Measurements from ENCODE around the gene PIMREG.

PIMREG gene

DNA sequence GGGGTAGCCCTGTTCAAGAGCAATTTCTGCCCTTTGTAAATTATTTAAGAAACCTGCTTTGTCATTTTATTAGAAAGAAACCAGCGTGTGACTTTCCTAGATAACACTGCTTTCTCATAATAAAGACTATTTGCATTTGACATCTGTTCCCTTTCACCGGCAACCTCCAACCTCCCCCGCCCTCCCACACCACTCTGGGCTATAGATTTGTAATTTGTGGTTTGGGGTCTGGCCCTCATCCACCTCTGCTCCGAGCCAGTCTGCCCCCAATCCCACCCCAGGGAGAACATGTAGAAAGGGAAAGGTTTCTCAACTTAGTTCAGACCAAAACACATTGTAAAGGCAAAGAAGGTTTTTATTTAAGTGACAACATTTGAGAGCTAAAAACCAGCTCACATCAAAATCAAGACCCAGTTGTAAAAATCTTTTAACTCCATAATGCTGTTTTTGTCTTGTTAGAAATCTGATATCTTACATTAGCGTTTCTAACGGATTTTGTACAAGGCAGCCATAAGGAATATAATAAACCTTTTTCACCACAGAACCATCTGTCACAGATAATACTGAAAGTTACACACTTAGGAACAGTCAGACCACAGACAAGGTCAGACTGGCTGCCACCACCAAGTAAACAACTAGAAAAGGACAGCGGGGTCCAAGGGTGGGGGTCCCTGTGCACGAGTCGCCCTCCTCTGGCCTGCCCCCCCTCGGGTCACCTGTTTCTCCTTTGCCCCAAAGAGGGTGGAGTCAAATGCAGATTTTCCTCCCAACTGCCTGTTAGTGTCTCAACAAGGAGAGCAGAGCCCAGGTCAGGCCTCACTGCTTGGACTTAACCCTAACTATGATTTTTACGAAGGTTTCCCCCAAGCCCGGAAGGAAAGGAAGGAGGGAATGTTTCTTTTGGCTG is 6.9 kb downstream of the PIMREG start:
- Histone ChIP-seq H3K4me2 (peak overlapping the region; percentile 47), H3K36me3 (peaks cover 45% of the 10 kb centered on the region), H4K20me1 (peaks cover 22% of the 10 kb centered on the region; the same call in 1 of the 2 replicates), H3K4me3 (no peak overlapping the region), H3K27ac (no peak overlapping the region), H3K4me1 (peaks cover 73% of the 10 kb centered on the region), H3K9me3 (no peaks in the 10 kb centered on the region), H3K9ac (no peak overlapping the region), H3K27me3 (no peaks in the 10 kb centered on the region)
- no peak for TF ChIP-seq Cebpa-rat (IDR thresholded peaks at IDR 0.05)

- H3K4me1 ChIP-seq: peaks cover 83% of the 10 kb centered on the region
- peaks cover 22% of the 10 kb centered on the region; the same call in 1 of the 2 replicates for H4K20me1 ChIP-seq
- H3K9ac ChIP-seq: no peak overlapping the region
- peak overlapping the region; percentile 51 for H3K27ac ChIP-seq
- H3K9me3 ChIP-seq: no peaks in the 10 kb centered on the region
- H3K27me3 ChIP-seq: no peaks in the 10 kb centered on the region
- no peak overlapping the region for H3K4me3 ChIP-seq
- TF ChIP-seq Cebpa-rat (IDR thresholded peaks at IDR 0.05): no peak
- H3K36me3 ChIP-seq: peaks cover 30% of the 10 kb centered on the region
- H3K4me2 ChIP-seq: peak overlapping the region; percentile 58
Measured at GRCh38 chr17:6452471-6453266, 8.4 kb downstream of the PIMREG start.

- peaks cover 84% of the 10 kb centered on the region for H3K4me1 ChIP-seq
- H3K27ac ChIP-seq: peak overlapping the region; percentile 51
- H3K27me3 ChIP-seq: no peaks in the 10 kb centered on the region
- H4K20me1 ChIP-seq: peaks cover 22% of the 10 kb centered on the region; the same call in 1 of the 2 replicates
- no peak overlapping the region for H3K9ac ChIP-seq
- H3K4me3 ChIP-seq: no peak overlapping the region
- H3K4me2 ChIP-seq: peak overlapping the region; percentile 58
- peaks cover 22% of the 10 kb centered on the region for H3K36me3 ChIP-seq
- TF ChIP-seq Cebpa-rat (IDR thresholded peaks at IDR 0.05): no peak
- H3K9me3 ChIP-seq: no peaks in the 10 kb centered on the region
Measured at GRCh38 chr17:6453279-6454024, 9.2 kb downstream of the PIMREG start.

DNA sequence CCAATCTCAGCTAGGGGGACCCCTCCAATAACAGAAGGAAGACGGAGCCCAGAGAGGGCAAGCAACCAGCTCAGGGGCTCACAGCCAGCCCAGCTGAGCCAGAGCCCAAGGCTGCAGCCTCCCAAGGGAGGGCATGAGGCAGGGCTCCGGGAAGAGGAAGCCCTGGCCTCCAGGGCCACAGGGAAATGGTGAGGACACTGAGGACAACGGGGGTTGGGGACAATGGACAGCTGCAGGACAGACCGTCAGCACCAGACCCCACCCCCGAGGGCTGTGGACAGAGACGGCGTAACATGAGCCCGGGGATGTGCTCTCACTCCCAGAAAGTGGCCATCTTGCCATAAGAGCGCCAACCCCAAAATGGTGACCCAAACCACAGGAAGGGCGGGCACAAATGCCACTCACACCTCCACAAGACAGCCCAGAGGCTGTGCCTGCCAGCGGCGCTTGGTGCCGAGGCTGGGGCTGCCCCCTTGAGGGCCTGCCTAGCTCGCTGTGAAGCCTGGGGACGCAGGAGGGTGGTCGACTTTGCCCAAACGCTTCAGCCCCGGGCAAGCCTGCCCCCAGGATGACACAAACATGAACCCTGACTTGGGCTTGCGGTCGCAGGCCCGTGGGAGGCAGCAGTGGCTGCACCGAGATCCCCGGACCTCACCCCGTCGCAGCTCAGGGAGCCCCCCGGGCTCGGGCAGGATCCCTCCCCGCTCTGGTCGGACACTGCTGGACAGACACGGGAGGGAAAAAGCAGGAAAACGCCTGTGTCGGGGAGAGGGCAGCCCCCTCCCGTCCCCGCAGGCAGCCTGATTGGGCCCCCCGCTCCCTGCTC is 10.5 kb downstream of the PIMREG start:
- peak overlapping the region; percentile 86 for H3K27ac ChIP-seq
- peaks cover 78% of the 10 kb centered on the region for H3K4me1 ChIP-seq
- peak overlapping the region; percentile 55 for H3K9ac ChIP-seq
- H3K36me3 ChIP-seq: peaks cover 10% of the 10 kb centered on the region
- H3K4me2 ChIP-seq: peak overlapping the region; percentile 81
- H4K20me1 ChIP-seq: peaks cover 14% of the 10 kb centered on the region; the same call in 1 of the 2 replicates
- H3K27me3 ChIP-seq: no peaks in the 10 kb centered on the region
- TF ChIP-seq Cebpa-rat (IDR thresholded peaks at IDR 0.05): no peak
- no peaks in the 10 kb centered on the region for H3K9me3 ChIP-seq
- 0 out of 2 replicates have a peak overlapping the region, but pooled peaks have one; percentile 6 for H3K4me3 ChIP-seq

DNA sequence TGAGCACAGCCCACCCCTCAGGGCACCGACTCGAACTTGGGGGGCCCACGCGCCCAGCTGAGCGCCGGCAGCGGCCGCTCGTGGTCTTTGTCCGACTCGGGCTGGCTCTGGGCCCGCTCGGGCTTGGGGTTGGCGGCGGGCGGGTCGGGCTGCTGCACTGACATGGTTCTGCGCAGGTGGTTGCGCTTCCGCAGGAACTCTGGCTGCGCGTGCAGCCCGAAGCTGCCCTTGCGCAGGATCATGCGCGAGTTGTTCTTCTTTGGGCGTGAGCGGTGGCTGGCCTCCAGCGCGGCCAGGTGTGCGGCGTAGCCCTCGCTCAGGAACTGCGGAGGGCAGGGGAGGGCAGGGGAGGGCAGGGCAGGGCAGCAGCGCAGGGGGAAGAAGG is 11.1 kb downstream of the PIMREG start:
- H4K20me1 ChIP-seq: peaks cover 7% of the 10 kb centered on the region; the same call in 1 of the 2 replicates
- H3K9ac ChIP-seq: peak overlapping the region; percentile 55
- no peaks in the 10 kb centered on the region for H3K9me3 ChIP-seq
- H3K4me3 ChIP-seq: 0 out of 2 replicates have a peak overlapping the region, but pooled peaks have one; percentile 6
- peaks cover 72% of the 10 kb centered on the region for H3K4me1 ChIP-seq
- H3K36me3 ChIP-seq: peaks cover 4% of the 10 kb centered on the region
- H3K4me2 ChIP-seq: peak overlapping the region; percentile 81
- no peak for TF ChIP-seq Cebpa-rat (IDR thresholded peaks at IDR 0.05)
- peak overlapping the region; percentile 86 for H3K27ac ChIP-seq
- H3K27me3 ChIP-seq: no peaks in the 10 kb centered on the region

- no peak overlapping the region for H3K9ac ChIP-seq
Measured at GRCh38 chr17:6456321-6456720, 12.1 kb downstream of the PIMREG start.

GRCh38 chr17:6456914-6457687 is 12.8 kb downstream of the PIMREG start:
- no peak for TF ChIP-seq Cebpa-rat (IDR thresholded peaks at IDR 0.05)
- Histone ChIP-seq H3K27ac (no peak overlapping the region), H3K4me3 (no peak overlapping the region), H3K4me1 (peaks cover 54% of the 10 kb centered on the region), H3K9me3 (no peaks in the 10 kb centered on the region), H3K4me2 (peak overlapping the region; percentile 43), H3K9ac (no peak overlapping the region), H3K27me3 (no peaks in the 10 kb centered on the region), H4K20me1 (no peaks in the 10 kb centered on the region; the same call in 1 of the 2 replicates), H3K36me3 (no peaks in the 10 kb centered on the region)

More at GRCh38 chr17:6456321-6456720, 12.1 kb downstream of the PIMREG start:
- peak overlapping the region; percentile 43 for H3K4me2 ChIP-seq
- peaks cover 62% of the 10 kb centered on the region for H3K4me1 ChIP-seq
- no peaks in the 10 kb centered on the region for H3K27me3 ChIP-seq
- H3K27ac ChIP-seq: no peak overlapping the region
- no peaks in the 10 kb centered on the region for H3K36me3 ChIP-seq
- H3K4me3 ChIP-seq: no peak overlapping the region
- H4K20me1 ChIP-seq: peaks cover 3% of the 10 kb centered on the region; the same call in 1 of the 2 replicates
- no peaks in the 10 kb centered on the region for H3K9me3 ChIP-seq
- no peak for TF ChIP-seq Cebpa-rat (IDR thresholded peaks at IDR 0.05)
